HEK293 (cell line): ENCODE measurements around the gene ATP6V0E2.
A peak's percentile ranks its signal among the peaks of the same experiment; 100 is the strongest.

Experiments
- BCL6B ChIP-seq: fragments of 450-650 bp; formaldehyde crosslinking; IDR thresholded peaks from 2 replicates; pipeline ENCODE4 v1.5.1; 2017; ENCODE audit warnings: missing biosample characterization, missing genetic modification characterization
- EGR2 ChIP-seq: fragments of 450-650 bp; formaldehyde crosslinking; IDR thresholded peaks from 2 replicates; pipeline ENCODE4 v1.5.1; 2016; ENCODE audit warnings: low read depth, missing biosample characterization, missing genetic modification characterization
- GLIS1 ChIP-seq: fragments of 450-650 bp; formaldehyde crosslinking; IDR thresholded peaks from 2 replicates; pipeline ENCODE4 v1.5.1; 2016; ENCODE audit warnings: missing biosample characterization, missing genetic modification characterization
- HIC1 ChIP-seq: fragments of 450-650 bp; formaldehyde crosslinking; IDR thresholded peaks from 2 replicates; pipeline ENCODE4 v1.5.1; 2016; ENCODE audit warnings: missing biosample characterization, missing genetic modification characterization
- KLF7 ChIP-seq: fragments of 450-650 bp; formaldehyde crosslinking; IDR thresholded peaks from 2 replicates; pipeline ENCODE4 v1.5.1; 2016; ENCODE audit warnings: missing biosample characterization, missing genetic modification characterization, borderline replicate concordance
- OSR2 ChIP-seq: fragments of 450-650 bp; formaldehyde crosslinking; IDR thresholded peaks from 2 replicates; pipeline ENCODE4 v1.5.1; 2016; ENCODE audit warnings: missing biosample characterization, missing genetic modification characterization
- REPIN1 ChIP-seq: fragments of 450-650 bp; formaldehyde crosslinking; IDR thresholded peaks from 2 replicates; pipeline ENCODE4 v1.5.1; 2017; ENCODE audit warnings: missing biosample characterization, missing genetic modification characterization, low read depth
- TSHZ1 ChIP-seq: fragments of 450-650 bp; formaldehyde crosslinking; IDR thresholded peaks from 2 replicates; pipeline ENCODE4 v1.5.1; 2016; ENCODE audit warnings: missing biosample characterization, missing genetic modification characterization, borderline replicate concordance
- YY1 ChIP-seq: fragments of 450-650 bp; formaldehyde crosslinking; IDR thresholded peaks from 2 replicates; pipeline ENCODE4 v1.5.1; 2018; ENCODE audit warnings: missing biosample characterization, missing genetic modification characterization
- ZBTB20 ChIP-seq: fragments of 450-650 bp; formaldehyde crosslinking; IDR thresholded peaks from 2 replicates; pipeline ENCODE4 v1.5.1; 2016; ENCODE audit warnings: missing biosample characterization, missing genetic modification characterization
- ZFHX2 ChIP-seq: fragments of 450-650 bp; formaldehyde crosslinking; conservative IDR thresholded peaks from 2 replicates; pipeline ENCODE4 v1.5.1; 2016; ENCODE audit warnings: missing biosample characterization, missing genetic modification characterization
- ZIC2 ChIP-seq: fragments of 450-650 bp; formaldehyde crosslinking; IDR thresholded peaks from 2 replicates; pipeline ENCODE4 v1.5.1; 2016; ENCODE audit warnings: missing biosample characterization, missing genetic modification characterization
- ZNF112 ChIP-seq: fragments of 450-650 bp; formaldehyde crosslinking; IDR thresholded peaks from 2 replicates; pipeline ENCODE4 v1.5.0; 2017; ENCODE audit warnings: missing biosample characterization, missing genetic modification characterization
- ZNF146 ChIP-seq: fragments of 450-650 bp; formaldehyde crosslinking; IDR thresholded peaks from 2 replicates; pipeline ENCODE4 v1.5.1; 2016; ENCODE audit warnings: missing biosample characterization, missing genetic modification characterization
- ZNF175 ChIP-seq: fragments of 450-650 bp; formaldehyde crosslinking; IDR thresholded peaks from 2 replicates; pipeline ENCODE4 v1.5.1; 2016; ENCODE audit warnings: missing biosample characterization, missing genetic modification characterization
- ZNF24 ChIP-seq: fragments of 450-650 bp; formaldehyde crosslinking; IDR thresholded peaks from 2 replicates; pipeline ENCODE4 v1.5.1; 2016; ENCODE audit warnings: missing biosample characterization, missing genetic modification characterization
- ZNF354C ChIP-seq: fragments of 450-650 bp; formaldehyde crosslinking; IDR thresholded peaks from 2 replicates; pipeline ENCODE4 v1.5.1; 2016; ENCODE audit warnings: missing biosample characterization, missing genetic modification characterization, low read depth, borderline replicate concordance
- ZNF366 ChIP-seq: fragments of 450-650 bp; formaldehyde crosslinking; conservative IDR thresholded peaks from 2 replicates; pipeline ENCODE4 v1.5.1; 2016; ENCODE audit warnings: missing biosample characterization, missing genetic modification characterization
- ZNF426 ChIP-seq: fragments of 450-650 bp; formaldehyde crosslinking; IDR thresholded peaks from 2 replicates; pipeline ENCODE4 v1.5.1; 2017; ENCODE audit warnings: missing biosample characterization, missing genetic modification characterization, mild to moderate bottlenecking, inconsistent platforms, moderate library complexity
- ZNF513 ChIP-seq: fragments of 450-650 bp; IDR thresholded peaks from 2 replicates; pipeline ENCODE4 v1.5.1; 2018; ENCODE audit warnings: missing biosample characterization, missing genetic modification characterization
- ZNF571 ChIP-seq: fragments of 450-650 bp; formaldehyde crosslinking; IDR thresholded peaks from 2 replicates; pipeline ENCODE4 v1.5.0; 2017; ENCODE audit warnings: missing biosample characterization, missing genetic modification characterization
- ZNF580 ChIP-seq: fragments of 450-650 bp; formaldehyde crosslinking; IDR thresholded peaks from 2 replicates; pipeline ENCODE4 v1.5.1; 2016; ENCODE audit warnings: missing biosample characterization, missing genetic modification characterization
- ZNF596 ChIP-seq: fragments of 450-650 bp; IDR thresholded peaks from 2 replicates; pipeline ENCODE4 v1.5.0; 2018; ENCODE audit warnings: missing biosample characterization, mild to moderate bottlenecking, missing genetic modification characterization, moderate library complexity
- ZNF600 ChIP-seq: fragments of 450-650 bp; formaldehyde crosslinking; IDR thresholded peaks from 2 replicates; pipeline ENCODE4 v1.5.1; 2016; ENCODE audit warnings: missing biosample characterization, missing genetic modification characterization
- ZNF623 ChIP-seq: fragments of 450-650 bp; formaldehyde crosslinking; IDR thresholded peaks from 2 replicates; pipeline ENCODE4 v1.5.1; 2016; ENCODE audit warnings: missing biosample characterization, missing genetic modification characterization
- ZNF707 ChIP-seq: fragments of 450-650 bp; formaldehyde crosslinking; IDR thresholded peaks from 2 replicates; pipeline ENCODE4 v1.5.1; 2016; ENCODE audit warnings: missing biosample characterization, missing genetic modification characterization
- ZNF747 ChIP-seq: fragments of 450-650 bp; formaldehyde crosslinking; IDR thresholded peaks from 2 replicates; pipeline ENCODE4 v1.5.1; 2016; ENCODE audit warnings: missing biosample characterization, missing genetic modification characterization
- ZNF777 ChIP-seq: fragments of 450-650 bp; formaldehyde crosslinking; IDR thresholded peaks from 2 replicates; pipeline ENCODE4 v1.5.1; 2017; ENCODE audit warnings: missing biosample characterization, missing genetic modification characterization, borderline replicate concordance
- ZSCAN5A ChIP-seq: fragments of 450-650 bp; formaldehyde crosslinking; IDR thresholded peaks from 2 replicates; pipeline ENCODE4 v1.5.1; 2016; ENCODE audit warnings: missing biosample characterization, missing genetic modification characterization

ATP6V0E2 gene

GRCh38 chr7:149838224-149838991 is 35.4 kb upstream of the ATP6V0E2 start, which contains the start of gene ZNF862 (continued):
- TF ChIP-seq ZNF175 (tag by site-specific recombination) (no peak), ZNF596 (tag by site-specific recombination) (peak; percentile 86), REPIN1 (tag by site-specific recombination) (peak; percentile 79; the same call in 1 of the 2 replicates), ZNF747 (tag by site-specific recombination) (no peak), ZNF24 (tag by site-specific recombination) (no peak; the same call in 1 of the 2 replicates), ZNF777 (peak; percentile 93), ZNF600 (tag by site-specific recombination) (peak; percentile 84; the same call in 1 of the 2 replicates), ZNF354C (tag by site-specific recombination) (no peak), ZNF366 (tag by site-specific recombination) (no peak; the same call in 1 of the 2 replicates), OSR2 (no peak; the same call in 1 of the 2 replicates), GLIS1 (tag by site-specific recombination) (peak; percentile 31; the same call in 1 of the 2 replicates), ZNF623 (tag by site-specific recombination) (no peak), ZSCAN5A (tag by site-specific recombination) (peak; percentile 92; the same call in 1 of the 2 replicates), ZNF707 (tag by site-specific recombination) (no peak), ZNF580 (tag by site-specific recombination) (peak; percentile 70), ZIC2 (tag by site-specific recombination) (peak; percentile 72), ZNF112 (no peak), KLF7 (tag by site-specific recombination) (peak; percentile 85), ZBTB20 (tag by site-specific recombination) (peak; percentile 95), ZFHX2 (peak; percentile 39), ZNF426 (tag by site-specific recombination) (no peak), ZNF146 (tag by site-specific recombination) (no peak), ZNF513 (tag by site-specific recombination) (no peak), HIC1 (tag by site-specific recombination) (no peak), EGR2 (tag by site-specific recombination) (no peak; the same call in 1 of the 2 replicates), BCL6B (tag by site-specific recombination) (no peak), YY1 (tag by site-specific recombination) (peak; percentile 68; the same call in 1 of the 2 replicates), ZNF571 (tag by site-specific recombination) (no peak), TSHZ1 (tag by site-specific recombination) (no peak)
